ENCODE data around the gene CASZ1.

Gene CASZ1

GRCh38 chr1:10730985-10731384 is 65.5 kb downstream of the CASZ1 start:
- Histone ChIP-seq H3K4me3 (ENCODE audit: low read depth, low read length) (no peak overlapping the region), H3K9me3 (ENCODE audit: control insufficient read depth, low read length) (no peaks in the 10 kb centered on the region), H3K27me3 (ENCODE audit: control insufficient read depth, insufficient read depth, low read length) (no peaks in the 10 kb centered on the region), H3K9ac (no peak overlapping the region), H3K4me2 (ENCODE audit: low read length) (no peak overlapping the region), H3K27ac (no peak overlapping the region), H2AFZ (no peak overlapping the region), H3K79me2 (no peaks in the 10 kb centered on the region), H3K4me1 (no peaks in the 10 kb centered on the region), H3K36me3 (ENCODE audit: control insufficient read depth, insufficient read depth, low read length) (no peaks in the 10 kb centered on the region)
- TF ChIP-seq CTCF (IDR thresholded peaks at IDR 0.05): no peak

DNA sequence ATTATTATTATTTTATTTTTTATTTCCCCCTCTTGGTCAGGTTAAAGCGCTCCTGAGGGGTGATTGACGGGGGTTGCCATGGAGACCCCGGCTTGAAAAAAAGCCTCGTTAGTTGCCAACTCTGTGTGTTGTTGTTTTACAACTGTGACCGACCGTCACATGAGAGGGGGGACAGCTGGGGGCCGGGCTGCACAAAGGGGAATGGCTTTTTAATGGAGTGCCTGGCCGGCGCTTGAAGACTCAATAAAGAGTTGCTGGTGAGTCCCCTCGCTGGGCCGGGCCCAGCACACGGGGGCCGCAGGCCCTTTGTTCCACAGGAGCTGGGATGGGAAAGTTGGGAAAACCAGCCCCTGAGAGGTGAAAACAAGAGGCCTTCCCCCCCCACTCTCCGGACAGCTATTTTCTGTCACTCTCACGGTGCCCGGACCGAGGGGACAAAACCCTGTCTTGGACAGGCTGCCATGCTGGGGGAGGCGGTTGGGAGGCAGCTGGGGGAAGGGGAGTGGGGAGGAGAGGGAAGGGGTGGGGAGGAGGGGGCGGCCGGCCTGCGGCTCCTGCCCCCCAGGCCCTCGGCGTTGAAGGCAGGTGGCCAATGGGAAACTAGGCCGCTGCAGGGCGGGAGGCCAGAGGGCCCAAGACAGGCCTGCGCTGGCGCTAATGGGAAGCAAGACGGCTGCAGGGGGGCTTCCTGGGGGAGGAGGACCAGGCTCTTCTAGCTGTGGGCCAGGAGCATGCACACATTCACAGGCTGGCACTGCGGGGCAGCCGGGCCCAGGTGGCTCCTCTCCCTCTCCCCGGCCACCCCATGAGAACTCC is 67.6 kb downstream of the CASZ1 start:
- H3K4me1 ChIP-seq: no peaks in the 10 kb centered on the region
- no peak overlapping the region for H3K4me2 ChIP-seq (ENCODE audit: low read length)
- H3K36me3 ChIP-seq (ENCODE audit: control insufficient read depth, insufficient read depth, low read length): no peaks in the 10 kb centered on the region
- no peaks in the 10 kb centered on the region for H3K79me2 ChIP-seq
- no peak overlapping the region for H3K9ac ChIP-seq
- no peak overlapping the region for H3K4me3 ChIP-seq (ENCODE audit: low read depth, low read length)
- H3K9me3 ChIP-seq (ENCODE audit: control insufficient read depth, low read length): no peaks in the 10 kb centered on the region
- no peak overlapping the region for H3K27ac ChIP-seq
- no peak for TF ChIP-seq CTCF (IDR thresholded peaks at IDR 0.05)
- H3K27me3 ChIP-seq (ENCODE audit: control insufficient read depth, insufficient read depth, low read length): no peaks in the 10 kb centered on the region
- no peak overlapping the region for H2AFZ ChIP-seq

DNA sequence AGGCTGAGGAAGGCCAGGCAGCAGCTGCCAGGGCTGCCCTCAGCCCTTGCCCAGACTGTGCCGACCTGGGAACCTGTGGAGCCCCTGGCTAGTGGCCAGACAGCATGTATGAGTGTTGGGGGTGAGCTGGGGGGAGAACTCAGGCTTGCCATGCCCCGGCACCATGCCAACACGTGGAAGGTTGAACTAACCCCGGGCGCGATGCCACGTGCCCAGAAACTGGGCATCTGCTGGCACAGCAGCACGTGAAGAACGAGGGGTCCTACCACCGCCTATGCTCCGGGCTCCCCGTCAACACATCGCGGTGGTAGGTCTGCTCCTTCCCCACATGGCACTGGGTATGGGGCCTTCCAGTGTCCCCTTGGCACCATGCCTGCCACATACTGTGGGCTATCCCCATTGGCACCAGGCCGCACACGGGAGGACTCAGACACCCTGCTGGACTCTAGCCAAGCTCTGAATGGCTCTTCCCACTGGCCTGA is 68.7 kb downstream of the CASZ1 start:
- Histone ChIP-seq H3K4me3 (ENCODE audit: low read depth, low read length) (no peak overlapping the region), H3K4me1 (no peaks in the 10 kb centered on the region), H3K27ac (no peak overlapping the region), H3K9ac (no peak overlapping the region), H3K79me2 (no peaks in the 10 kb centered on the region), H3K4me2 (ENCODE audit: low read length) (no peak overlapping the region), H3K36me3 (ENCODE audit: control insufficient read depth, insufficient read depth, low read length) (no peaks in the 10 kb centered on the region), H2AFZ (no peak overlapping the region), H3K27me3 (ENCODE audit: control insufficient read depth, insufficient read depth, low read length) (no peaks in the 10 kb centered on the region), H3K9me3 (ENCODE audit: control insufficient read depth, low read length) (no peaks in the 10 kb centered on the region)
- no peak for TF ChIP-seq CTCF (IDR thresholded peaks at IDR 0.05)

DNA sequence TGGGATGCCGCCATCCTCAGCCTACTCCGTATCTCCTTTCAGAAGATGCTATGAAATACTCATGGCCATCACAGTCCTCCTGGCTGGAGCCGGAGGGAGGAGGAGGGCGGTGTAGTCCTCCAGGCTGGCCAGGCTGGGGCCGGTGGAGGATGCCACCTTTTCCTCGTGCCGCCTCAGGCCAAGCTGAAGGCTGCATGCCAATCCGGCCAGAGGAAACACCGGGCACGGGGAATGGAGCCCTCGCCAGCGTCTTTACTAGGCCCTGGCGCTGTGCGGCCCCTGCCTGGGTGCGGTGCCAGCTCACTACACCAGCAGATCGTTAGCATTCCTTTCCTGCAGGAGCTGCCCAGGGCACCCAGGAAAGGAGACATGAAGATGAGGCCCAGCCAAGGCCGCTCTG is 70.1 kb downstream of the CASZ1 start:
- Histone ChIP-seq H2AFZ (no peak overlapping the region), H3K4me1 (no peaks in the 10 kb centered on the region), H3K79me2 (no peaks in the 10 kb centered on the region), H3K4me3 (ENCODE audit: low read depth, low read length) (no peak overlapping the region), H3K9me3 (ENCODE audit: control insufficient read depth, low read length) (no peaks in the 10 kb centered on the region), H3K36me3 (ENCODE audit: control insufficient read depth, insufficient read depth, low read length) (no peaks in the 10 kb centered on the region), H3K27me3 (ENCODE audit: control insufficient read depth, insufficient read depth, low read length) (no peaks in the 10 kb centered on the region), H3K27ac (no peak overlapping the region), H3K9ac (no peak overlapping the region), H3K4me2 (ENCODE audit: low read length) (no peak overlapping the region)
- TF ChIP-seq CTCF (IDR thresholded peaks at IDR 0.05): no peak
